ENCODE data around the gene TTC39B. TPM values are rescaled to one million over a fixed set of nuclear protein-coding genes. Genes with fewer than 3 reads are reported as not detected.

TTC39B gene
- total RNA-seq, 1 experiment from 2014 or later: 7.4 TPM

- no peak overlapping the region for H2AFZ ChIP-seq (ENCODE audit: low read depth, low read length, poor library complexity, severe bottlenecking)
- ChIA-PET CTCF (no interaction called here), POLR2A (no interaction called here), RAD21 (ENCODE audit: low non-redundant PET in 1 of 2, low total read pairs in 2 of 2, uncharacterized antibody in 2 of 2, unreplicated experiment in 2 of 2) (no interaction called here)
- no peaks in the 10 kb centered on the region for H3K79me2 ChIP-seq (ENCODE audit: insufficient read depth, low read length)
- no peak overlapping the region for H3K4me2 ChIP-seq (ENCODE audit: low read length)
- no peak overlapping the region for H3K27ac ChIP-seq (ENCODE audit: low read depth, low read length)
- H3K9ac ChIP-seq (ENCODE audit: low read length): no peak overlapping the region
- no TSS peak for BruUV-seq (replicated peaks)
- H3K9me2 ChIP-seq (ENCODE audit: insufficient read depth): no peaks in the 10 kb centered on the region
- intact Hi-C loops (cut with micrococcal nuclease): no loop called here
- TF ChIP-seq POLR2A (IDR thresholded peaks at IDR 0.05; ENCODE audit: borderline replicate concordance, extremely low read depth, insufficient read depth, insufficient read length) (no peak), EZH2 (IDR thresholded peaks at IDR 0.05) (no peak), ZFX (IDR thresholded peaks at IDR 0.05) (no peak), REST (IDR thresholded peaks at IDR 0.05; ENCODE audit: low read depth) (no peak), ZNF274 (IDR thresholded peaks at IDR 0.05; ENCODE audit: low read depth, low read length) (no peak), EZH2phosphoT487 (IDR thresholded peaks at IDR 0.05; ENCODE audit: borderline replicate concordance) (no peak), CTCF (IDR thresholded peaks at IDR 0.05 in 2 of 3, conservative IDR thresholded peaks at IDR 0.05 in 1 of 3; ENCODE audit: borderline replicate concordance in 1 of 3, insufficient read depth in 1 of 3, low read depth in 2 of 3, low read length in 2 of 3) (no peak), SP1 (IDR thresholded peaks at IDR 0.05; ENCODE audit: low read depth) (no peak), EGR1 (IDR thresholded peaks at IDR 0.05; ENCODE audit: low read depth) (no peak), ELF1 (IDR thresholded peaks at IDR 0.05; ENCODE audit: borderline replicate concordance, low read depth) (no peak), JUND (IDR thresholded peaks at IDR 0.05) (no peak), YY1 (IDR thresholded peaks at IDR 0.05; ENCODE audit: extremely low read depth, insufficient replicate concordance, low read depth, low read length) (no peak)
- H3K4me3 ChIP-seq (replicated peaks in 1 of 2; ENCODE audit: low read depth in 1 of 2, low read length in 2 of 2): no peak overlapping the region
- H3K9me3 ChIP-seq (ENCODE audit: control insufficient read depth in 1 of 2, insufficient read depth in 1 of 2, low read depth in 1 of 2, low read length in 2 of 2): no peaks in the 10 kb centered on the region
- no peaks in the 10 kb centered on the region for H3K27me3 ChIP-seq (ENCODE audit: insufficient read depth, low read length)
- no peaks in the 10 kb centered on the region for H3K4me1 ChIP-seq (ENCODE audit: control insufficient read depth in 1 of 2, insufficient read depth in 2 of 2, low read length in 2 of 2)
- H3K36me3 ChIP-seq (ENCODE audit: control insufficient read depth in 1 of 2, insufficient read depth in 2 of 2, low read length in 2 of 2): no peaks in the 10 kb centered on the region
- no peak for ATAC-seq
- no peaks in the 10 kb centered on the region for H4K20me1 ChIP-seq (ENCODE audit: insufficient read depth)
- DNase-seq (ENCODE audit: low read depth, low spot score): no peak
Observed at GRCh38 chr9:15225564-15226126, 81.4 kb downstream of the TTC39B start.
